Effector memory CD8-positive, alpha-beta T cell (primary cell): Measurements from ENCODE around the gene ENTPD1.
"Not testable (repeated sequence)": the region's sequence is repeated elsewhere in the genome, so short reads cannot be mapped to it uniquely, and the experiment has no call there.

Source experiments
- ATAC-seq: fragments of 150-1000 bp; cut with Tn5 transposase; replicated peaks from 2 replicates; pipeline ENCODE4 v1.10.0; 2021; ENCODE audit warnings: mild to moderate bottlenecking, moderate library complexity
- DNase-seq, 3 experiments: peaks; one replicate each; pipeline ENCODE4 v3.0.0; 2021
- H3K27ac Mint-ChIP-seq, 2 donors: one replicate each; pipeline ENCODE4 v1.8.0; 2022; ENCODE audit warnings: mild to moderate bottlenecking in 2 of 2, mixed read lengths in 2 of 2, moderate library complexity in 2 of 2
- H3K27me3 Mint-ChIP-seq, 2 donors: one replicate each; pipeline ENCODE4 v1.8.0; 2022; ENCODE audit warnings: mixed read lengths in 2 of 2
- H3K36me3 Mint-ChIP-seq: one replicate; pipeline ENCODE4 v1.8.0; 2022; ENCODE audit warnings: mild to moderate bottlenecking, moderate library complexity, mixed read lengths; ENCODE audit not compliant: insufficient read depth
- H3K4me1 Mint-ChIP-seq, 2 donors: one replicate each; pipeline ENCODE4 v1.8.0; 2022; ENCODE audit warnings: low read depth in 2 of 2, mixed read lengths in 2 of 2
- H3K4me3 Mint-ChIP-seq, 2 donors: one replicate each; pipeline ENCODE4 v1.8.0; 2022; ENCODE audit warnings: mild to moderate bottlenecking in 2 of 2, mixed read lengths in 2 of 2, moderate library complexity in 2 of 2
- H3K9me3 Mint-ChIP-seq, 2 donors: one replicate each; pipeline ENCODE4 v1.8.0; 2022; ENCODE audit warnings: mixed read lengths in 2 of 2
- total RNA-seq, 9 experiments: gene quantifications; one replicate each; lab custom pipeline; 2026; lab: John Stamatoyannopoulos, UW

ENTPD1 gene
- 0 to 6.2 (median 2.3) reads per million in 9 experiments for total RNA-seq

- Mint-ChIP-seq H3K36me3 (no peaks in the 10 kb centered on the region), H3K27me3 (peaks cover 12 to 31% of the 10 kb centered on the region in 2 donors), H3K27ac (peak within 1 kb of the TSS; percentile 19 to 44), H3K9me3 (no peaks in the 10 kb centered on the region), H3K4me3 (peak within 1 kb of the TSS in 1 of 2 donors; percentile 67), H3K4me1 (peaks cover 7 to 16% of the 10 kb centered on the region in 2 donors)
- no peak for DNase-seq
- no peak for ATAC-seq
Observed at GRCh38 chr10:95756041-95756761, at the start of gene ENTPD1. Gene ENTPD1 (plus strand): TSS chr10:95756163. CDS start chr10:95756240, 77 bp downstream.

- DNase-seq (no peak), ATAC-seq (no peak)
- Mint-ChIP-seq H3K27me3 (peaks cover 0 to 5% of the 10 kb centered on the region in 2 donors), H3K9me3 (no peaks in the 10 kb centered on the region), H3K36me3 (no peaks in the 10 kb centered on the region), H3K4me3 (no peak overlapping the region), H3K27ac (no peak overlapping the region), H3K4me1 (no peaks in the 10 kb centered on the region)
Observed at GRCh38 chr10:95706573-95706972, 49.4 kb upstream of the ENTPD1 start.

- Mint-ChIP-seq H3K27me3 (peaks cover 0 to 5% of the 10 kb centered on the region in 2 donors), H3K27ac (no peak overlapping the region), H3K4me3 (no peak overlapping the region), H3K9me3 (no peaks in the 10 kb centered on the region), H3K4me1 (no peaks in the 10 kb centered on the region), H3K36me3 (no peaks in the 10 kb centered on the region)
- no peak for ATAC-seq
- DNase-seq = no peak
Observed at GRCh38 chr10:95706990-95707389, 49.0 kb upstream of the ENTPD1 start.

- Mint-ChIP-seq H3K27me3 (peaks cover 0 to 2% of the 10 kb centered on the region in 2 donors), H3K36me3 (no peaks in the 10 kb centered on the region), H3K4me1 (no peaks in the 10 kb centered on the region), H3K4me3 (no peak overlapping the region), H3K27ac (no peak overlapping the region), H3K9me3 (no peaks in the 10 kb centered on the region)
- no peak for ATAC-seq
- DNase-seq = no peak
Observed at GRCh38 chr10:95711492-95711891, 44.5 kb upstream of the ENTPD1 start.

GRCh38 chr10:95716466-95716865 lies 39.5 kb upstream of the ENTPD1 start:
- no peak for ATAC-seq
- H3K9me3 Mint-ChIP-seq = no peaks in the 10 kb centered on the region
- H3K27me3 Mint-ChIP-seq = peaks cover 0 to 36% of the 10 kb centered on the region in 2 donors
- no peak overlapping the region for H3K27ac Mint-ChIP-seq
- no peaks in the 10 kb centered on the region for H3K36me3 Mint-ChIP-seq
- H3K4me3 Mint-ChIP-seq = no peak overlapping the region
- H3K4me1 Mint-ChIP-seq = no peaks in the 10 kb centered on the region
- no peak for DNase-seq

GRCh38 chr10:95716866-95717265 lies 39.1 kb upstream of the ENTPD1 start:
- Mint-ChIP-seq H3K27me3 (peaks cover 0 to 36% of the 10 kb centered on the region in 2 donors), H3K4me3 (no peak overlapping the region), H3K4me1 (no peaks in the 10 kb centered on the region), H3K36me3 (no peaks in the 10 kb centered on the region), H3K9me3 (no peaks in the 10 kb centered on the region), H3K27ac (no peak overlapping the region)
- ATAC-seq (no peak), DNase-seq (no peak)

- not testable (repeated sequence) for H3K4me3 Mint-ChIP-seq, H3K4me1 Mint-ChIP-seq, DNase-seq, H3K9me3 Mint-ChIP-seq, ATAC-seq, H3K27ac Mint-ChIP-seq, H3K36me3 Mint-ChIP-seq
- peaks cover 0 to 58% of the 10 kb centered on the region in 2 donors for H3K27me3 Mint-ChIP-seq
Observed at GRCh38 chr10:95720745-95721144, 35.2 kb upstream of the ENTPD1 start.

- H3K4me3 Mint-ChIP-seq, DNase-seq, H3K27ac Mint-ChIP-seq, H3K4me1 Mint-ChIP-seq, H3K36me3 Mint-ChIP-seq, ATAC-seq, H3K9me3 Mint-ChIP-seq: not testable (repeated sequence)
- peaks cover 0 to 49% of the 10 kb centered on the region in 2 donors for H3K27me3 Mint-ChIP-seq
Observed at GRCh38 chr10:95722496-95722895, 33.5 kb upstream of the ENTPD1 start.

GRCh38 chr10:95728526-95728925 lies 27.4 kb upstream of the ENTPD1 start:
- no peaks in the 10 kb centered on the region for H3K36me3 Mint-ChIP-seq
- H3K4me3 Mint-ChIP-seq = no peak overlapping the region
- H3K27me3 Mint-ChIP-seq = peaks cover 0 to 17% of the 10 kb centered on the region in 2 donors
- ATAC-seq (no peak), DNase-seq (no peak)
- H3K4me1 Mint-ChIP-seq = no peaks in the 10 kb centered on the region
- peaks cover 0 to 4% of the 10 kb centered on the region in 2 donors for H3K9me3 Mint-ChIP-seq
- H3K27ac Mint-ChIP-seq = no peak overlapping the region

- H3K27me3 Mint-ChIP-seq = peaks cover 0 to 14% of the 10 kb centered on the region in 2 donors
- peaks cover 0 to 8% of the 10 kb centered on the region in 2 donors for H3K9me3 Mint-ChIP-seq
- H3K4me3 Mint-ChIP-seq = no peak overlapping the region
- H3K27ac Mint-ChIP-seq = no peak overlapping the region
- H3K4me1 Mint-ChIP-seq = no peaks in the 10 kb centered on the region
- H3K36me3 Mint-ChIP-seq = no peaks in the 10 kb centered on the region
- no peak for ATAC-seq
- no peak for DNase-seq
Observed at GRCh38 chr10:95729323-95730055, 26.5 kb upstream of the ENTPD1 start.

- Mint-ChIP-seq H3K36me3 (no peaks in the 10 kb centered on the region), H3K27ac (no peak overlapping the region), H3K9me3 (peaks cover 0 to 8% of the 10 kb centered on the region in 2 donors), H3K4me3 (no peak overlapping the region), H3K27me3 (peaks cover 0 to 9% of the 10 kb centered on the region in 2 donors), H3K4me1 (no peaks in the 10 kb centered on the region)
- DNase-seq (no peak), ATAC-seq (no peak)
Observed at GRCh38 chr10:95730233-95730632, 25.7 kb upstream of the ENTPD1 start.

GRCh38 chr10:95732907-95733306 lies 23.1 kb upstream of the ENTPD1 start:
- not testable (repeated sequence) for H3K9me3 Mint-ChIP-seq, H3K4me1 Mint-ChIP-seq, H3K4me3 Mint-ChIP-seq, H3K36me3 Mint-ChIP-seq, ATAC-seq, DNase-seq, H3K27ac Mint-ChIP-seq
- H3K27me3 Mint-ChIP-seq = peaks cover 13 to 21% of the 10 kb centered on the region in 2 donors

GRCh38 chr10:95739056-95739455 lies 16.9 kb upstream of the ENTPD1 start:
- peaks cover 18 to 25% of the 10 kb centered on the region in 2 donors for H3K27me3 Mint-ChIP-seq
- H3K4me3 Mint-ChIP-seq = no peak overlapping the region
- DNase-seq = no peak
- ATAC-seq = no peak
- H3K9me3 Mint-ChIP-seq = peaks cover 0 to 2% of the 10 kb centered on the region in 2 donors
- H3K4me1 Mint-ChIP-seq = peaks cover 0 to 2% of the 10 kb centered on the region in 2 donors
- H3K36me3 Mint-ChIP-seq = no peaks in the 10 kb centered on the region
- H3K27ac Mint-ChIP-seq = no peak overlapping the region
